Stimulated activated CD8-positive, alpha-beta memory T cell treated with anti-CD3 and anti-CD28 coated beads, Interleukin-7, amount 100 ng/mL, for 48 hours (primary cell): ENCODE results near the gene LTA4H.
"Not testable (repeated sequence)": the region's sequence is repeated elsewhere in the genome, so short reads cannot be mapped to it uniquely, and the experiment has no call there.

Experiments used
- DNase-seq, 2 donors: peaks; one replicate each; pipeline ENCODE4 v3.0.0-alpha.2; 2020; ENCODE audit warnings: low read depth in 1 of 2; ENCODE audit errors: extremely low read depth in 1 of 2

The LTA4H gene

DNA sequence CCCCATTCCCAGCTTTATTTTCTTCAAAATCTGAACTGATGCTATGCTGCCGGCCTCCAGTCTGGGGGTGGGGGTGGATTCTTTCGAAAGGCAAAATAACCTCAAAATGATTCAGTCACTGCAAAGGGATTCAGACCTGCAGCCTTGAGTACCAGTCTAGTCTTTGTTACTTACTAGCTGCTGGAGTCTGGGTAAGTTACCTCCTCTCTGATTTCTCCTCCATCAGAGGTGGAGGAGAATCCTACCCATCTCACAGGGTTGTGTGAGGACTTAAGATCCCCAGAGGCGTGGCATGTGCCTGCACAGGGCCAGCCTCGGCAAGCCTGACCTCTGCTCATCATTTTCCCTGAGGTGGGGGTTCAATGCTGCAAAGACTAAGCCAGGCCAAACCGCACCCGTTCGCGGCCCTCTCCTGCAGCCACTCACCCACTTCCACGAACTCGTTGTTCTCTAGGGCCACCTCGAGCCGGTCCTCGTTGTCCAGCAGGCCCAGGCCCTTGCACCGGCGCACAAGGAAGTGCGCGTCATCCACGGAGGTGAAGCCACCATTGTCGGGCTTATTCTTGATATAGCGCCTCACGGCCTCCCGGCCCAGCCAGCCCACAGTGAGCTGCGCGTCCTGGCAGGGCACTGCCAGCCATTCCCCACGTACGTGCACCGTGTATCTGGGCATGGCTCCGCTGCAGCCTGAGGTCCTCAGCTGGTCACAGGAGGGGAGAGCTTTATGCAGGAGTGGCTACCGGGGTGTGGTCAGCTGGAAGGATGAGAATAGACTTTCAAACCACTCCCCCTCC lies 40.0 kb downstream of the LTA4H start:
- no peak for DNase-seq

GRCh38 chr12:95994476-95994875 lies 40.9 kb downstream of the LTA4H start:
- DNase-seq = no peak

- no peak for DNase-seq
Measured at GRCh38 chr12:95993907-95994306, 41.5 kb downstream of the LTA4H start.

DNA sequence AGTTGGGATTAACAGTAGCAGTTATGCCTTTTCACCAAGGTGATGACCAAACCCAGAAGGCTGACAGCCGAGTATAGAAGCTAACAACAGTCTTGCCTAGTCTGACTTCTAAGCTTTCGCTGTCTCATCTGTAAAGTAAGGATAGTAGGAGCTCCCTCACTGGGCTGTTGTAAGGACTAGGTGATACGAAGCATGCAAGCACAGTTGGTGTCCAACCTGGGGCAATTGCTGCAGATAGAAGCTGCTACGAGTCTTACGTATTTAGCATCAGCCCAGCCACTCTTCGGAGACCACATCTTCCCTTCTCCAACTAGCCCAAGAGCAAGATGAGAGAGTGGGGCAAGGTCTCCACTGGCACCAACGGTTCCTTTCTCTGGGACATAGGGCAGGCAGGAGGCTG lies 45.3 kb downstream of the LTA4H start:
- no peak for DNase-seq

DNA sequence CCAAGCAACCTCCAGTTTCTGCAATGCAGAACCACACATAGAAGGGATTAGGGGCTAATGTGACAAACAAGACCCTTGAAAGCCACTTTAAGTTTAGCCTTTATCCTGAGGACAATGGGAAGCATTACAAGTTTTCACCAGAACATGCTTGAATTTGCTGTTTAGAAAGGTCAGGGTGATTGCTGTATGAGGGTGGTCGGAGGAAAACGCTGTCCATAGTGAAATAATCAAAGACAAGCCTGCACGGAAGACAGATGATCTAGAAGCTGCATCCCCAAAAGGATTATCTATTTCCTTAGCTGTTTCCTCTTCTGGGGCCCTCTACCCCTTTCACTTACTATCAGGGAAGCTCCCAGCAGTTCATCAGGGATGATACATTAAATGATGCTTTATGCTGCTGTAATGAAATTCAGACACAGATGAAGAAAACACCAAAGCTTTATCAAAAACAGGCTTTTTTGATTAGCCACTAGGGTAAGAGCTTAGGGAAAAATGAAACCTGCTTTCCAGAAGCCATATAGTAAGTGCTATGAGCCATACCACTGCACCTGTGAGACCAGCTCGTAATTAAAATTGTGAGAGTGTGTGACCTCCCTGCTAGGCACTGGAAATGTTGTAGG lies 45.8 kb downstream of the LTA4H start:
- DNase-seq = no peak

DNA sequence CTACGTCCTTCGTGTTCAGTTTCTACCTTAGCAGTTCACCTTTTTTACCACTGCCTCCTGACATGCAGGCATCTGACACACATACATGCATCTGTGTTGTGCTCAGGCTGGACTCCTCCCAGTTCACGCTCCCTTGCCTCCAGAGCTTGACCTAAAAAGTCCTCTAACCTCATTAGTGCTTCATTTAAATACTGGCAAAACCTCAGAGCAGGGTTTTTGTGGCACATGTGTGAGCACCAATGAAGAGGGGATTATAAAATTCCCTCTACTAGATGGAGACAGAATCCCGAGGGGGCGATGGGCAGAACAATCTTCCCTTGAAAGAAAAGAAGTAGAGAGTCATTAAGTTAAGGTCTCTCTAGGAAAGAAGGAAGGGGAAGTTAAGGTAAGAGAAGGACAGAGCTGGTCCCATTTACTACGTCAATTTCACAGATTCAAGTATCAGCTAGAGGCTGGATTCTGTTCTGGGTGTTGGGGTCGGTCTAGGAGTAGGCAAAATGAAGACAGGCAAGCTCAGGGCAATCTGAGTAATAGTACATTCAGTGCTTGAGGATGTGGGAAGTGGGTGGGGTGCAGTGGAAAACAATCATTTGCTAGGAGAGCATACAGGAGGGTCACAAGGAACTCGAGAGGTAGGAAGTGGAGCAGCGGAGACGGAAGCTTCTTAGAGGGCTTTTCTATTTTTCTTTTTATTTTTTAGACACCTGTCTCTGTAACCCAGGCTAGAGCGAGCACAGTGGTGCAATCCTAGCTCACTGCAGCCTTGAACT lies 46.7 kb downstream of the LTA4H start:
- DNase-seq = no peak

DNA sequence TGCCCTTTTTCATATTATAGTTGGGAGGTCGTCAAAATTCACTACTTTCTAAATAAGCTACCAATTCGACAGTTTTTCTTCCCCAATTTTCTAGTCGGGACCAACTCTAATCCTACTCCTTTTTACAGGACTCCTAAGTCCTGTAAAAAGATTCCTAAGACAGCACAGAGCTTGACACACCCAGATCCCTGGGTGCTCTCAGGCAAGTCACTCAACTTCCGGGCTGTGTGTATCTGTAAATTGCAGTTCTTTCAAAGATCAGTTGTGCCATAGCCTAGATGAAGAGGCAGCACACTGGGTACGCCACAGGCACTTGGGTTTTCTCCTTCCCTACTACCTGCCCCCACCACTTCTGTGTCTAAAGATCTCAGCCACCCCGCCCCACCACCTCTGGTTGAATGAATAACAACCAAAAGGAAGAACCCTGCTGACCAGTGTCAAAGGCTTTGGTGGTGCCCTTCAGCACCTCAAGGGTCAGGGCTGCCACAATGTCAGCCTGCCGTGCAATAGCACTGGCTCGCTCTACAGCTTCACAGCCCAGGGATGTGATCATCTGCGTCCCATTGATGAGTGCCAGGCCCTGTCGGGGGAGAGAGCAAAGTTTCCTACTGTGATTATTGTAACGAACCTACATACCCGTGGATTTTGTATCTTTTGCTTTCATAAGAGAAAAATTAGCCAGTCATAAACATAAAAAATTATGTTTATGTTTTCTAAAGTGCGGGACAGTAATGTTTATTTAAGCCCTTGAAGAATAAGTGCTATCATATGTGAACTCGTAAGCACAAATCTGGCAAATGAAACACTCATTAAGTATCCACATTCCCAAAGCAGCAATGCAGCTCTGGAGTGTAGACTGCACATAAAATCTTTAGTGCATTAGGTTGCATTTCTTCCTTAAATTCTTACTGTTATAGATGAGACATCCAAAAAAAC lies 48.5 kb downstream of the LTA4H start:
- no peak for DNase-seq

DNA sequence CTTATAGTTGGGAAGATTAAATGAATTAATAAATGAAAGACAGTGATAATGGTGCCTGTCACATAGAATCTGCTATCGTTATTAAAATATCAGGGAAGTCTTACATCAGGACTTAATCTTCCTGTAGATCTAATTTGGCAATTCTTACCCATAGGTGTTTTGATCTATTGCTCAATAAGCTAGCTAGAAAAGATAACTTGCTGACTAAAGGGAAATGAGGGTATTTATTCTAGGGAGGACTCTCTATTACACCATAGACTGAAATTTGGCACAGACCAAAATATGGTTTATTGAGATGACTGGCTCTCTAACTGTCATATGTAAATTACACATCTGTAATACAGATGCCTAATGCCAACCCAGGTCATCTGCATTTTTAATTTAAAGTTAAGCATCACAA lies 50.7 kb downstream of the LTA4H start:
- DNase-seq = no peak

GRCh38 chr12:95982602-95983001 lies 52.8 kb downstream of the LTA4H start:
- DNase-seq = no peak

GRCh38 chr12:95980437-95980836 lies 55.0 kb downstream of the LTA4H start:
- DNase-seq = no peak

GRCh38 chr12:95978774-95979173 lies 56.6 kb downstream of the LTA4H start:
- DNase-seq = no peak

DNA sequence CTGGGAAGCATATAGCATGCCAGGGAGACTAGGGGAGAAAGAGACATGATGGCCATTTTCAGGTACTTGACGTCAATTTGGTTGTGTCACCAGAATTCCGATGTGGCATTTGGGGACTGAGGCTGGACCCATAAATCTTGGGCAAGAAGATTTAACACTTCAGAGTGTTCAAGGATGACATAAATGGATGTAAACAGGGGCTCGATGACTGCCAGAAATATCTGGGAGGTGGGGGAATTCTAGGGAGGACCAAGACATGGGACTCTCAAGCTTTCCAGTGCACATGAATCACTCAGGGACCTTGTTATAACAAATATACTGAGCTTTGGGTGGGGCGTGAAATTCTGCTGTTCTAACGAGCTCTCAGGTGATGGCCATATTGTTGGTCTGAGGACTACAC lies 57.0 kb downstream of the LTA4H start:
- no peak for DNase-seq

- no peak for DNase-seq
Measured at GRCh38 chr12:95977764-95978305, 57.6 kb downstream of the LTA4H start.

DNA sequence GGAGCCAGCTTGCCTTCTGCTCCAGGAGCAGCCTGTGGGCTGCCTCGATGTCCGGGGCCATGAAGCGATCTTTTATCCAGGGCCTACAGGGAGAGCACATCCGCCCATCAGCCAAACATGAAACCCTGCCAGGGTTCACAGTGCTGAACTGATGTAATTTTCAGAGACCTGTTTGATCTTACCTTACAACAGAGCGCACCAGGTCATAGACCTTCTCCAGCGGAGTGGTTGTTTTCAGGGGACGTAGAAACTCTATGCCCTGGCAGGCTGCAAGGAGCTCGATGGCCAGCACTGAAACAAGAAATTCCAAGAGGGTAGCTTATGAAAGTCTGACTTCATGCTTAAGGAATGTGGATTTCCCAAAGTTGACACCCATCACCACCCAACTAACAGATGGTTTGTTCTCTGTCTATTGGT lies 59.0 kb downstream of the LTA4H start:
- no peak for DNase-seq

GRCh38 chr12:95975491-95975890 lies 59.9 kb downstream of the LTA4H start:
- no peak for DNase-seq

GRCh38 chr12:95974358-95974757 lies 61.0 kb downstream of the LTA4H start:
- no peak for DNase-seq

DNA sequence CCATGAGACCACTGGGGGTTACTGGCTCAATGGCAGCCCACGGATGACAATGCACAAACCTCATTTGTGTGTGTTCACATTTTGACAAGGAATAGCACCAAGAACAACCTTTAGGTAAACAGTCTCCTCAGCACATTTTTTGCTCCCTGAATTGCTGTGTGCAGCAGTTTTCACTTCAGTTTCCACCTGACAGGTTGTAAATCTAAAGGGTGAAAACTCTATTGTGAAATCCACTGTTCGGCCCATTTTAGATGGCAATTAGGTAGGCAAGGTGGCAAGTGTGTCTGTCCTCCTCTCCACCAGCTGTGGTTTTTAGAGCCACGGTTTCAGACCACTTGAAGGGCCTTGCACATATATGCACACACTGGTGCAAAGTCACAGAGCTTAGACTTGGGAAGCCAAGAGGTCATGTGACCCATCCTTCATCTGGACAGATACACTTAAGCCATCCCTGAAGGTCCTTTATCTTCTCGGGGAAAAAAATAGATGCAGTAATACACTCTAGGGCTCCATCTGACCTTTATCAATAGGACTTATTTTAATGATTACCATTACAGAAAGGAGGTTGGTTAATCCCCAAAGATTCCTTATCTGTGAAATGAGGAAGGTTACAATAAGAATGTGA lies 62.4 kb downstream of the LTA4H start:
- no peak for DNase-seq

DNA sequence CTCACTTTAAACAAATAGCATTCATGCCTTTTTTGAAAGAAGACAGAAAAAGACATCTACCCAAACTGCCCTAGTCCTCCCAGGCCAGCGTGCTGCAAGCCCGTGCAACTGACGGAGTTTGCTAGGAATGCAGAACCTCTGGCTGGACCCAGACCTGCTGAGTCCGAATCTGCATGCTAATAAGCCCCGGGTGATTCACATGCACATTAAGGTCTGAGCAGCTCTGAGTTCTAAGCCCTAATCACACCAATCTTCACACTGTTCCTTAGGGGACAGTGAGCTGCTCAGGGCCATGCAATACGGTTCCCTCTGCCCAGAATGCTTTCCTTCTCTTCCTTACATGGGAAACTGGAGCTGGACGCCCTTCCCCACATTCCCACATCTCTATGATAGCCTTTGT lies 64.5 kb downstream of the LTA4H start:
- no peak for DNase-seq

DNA sequence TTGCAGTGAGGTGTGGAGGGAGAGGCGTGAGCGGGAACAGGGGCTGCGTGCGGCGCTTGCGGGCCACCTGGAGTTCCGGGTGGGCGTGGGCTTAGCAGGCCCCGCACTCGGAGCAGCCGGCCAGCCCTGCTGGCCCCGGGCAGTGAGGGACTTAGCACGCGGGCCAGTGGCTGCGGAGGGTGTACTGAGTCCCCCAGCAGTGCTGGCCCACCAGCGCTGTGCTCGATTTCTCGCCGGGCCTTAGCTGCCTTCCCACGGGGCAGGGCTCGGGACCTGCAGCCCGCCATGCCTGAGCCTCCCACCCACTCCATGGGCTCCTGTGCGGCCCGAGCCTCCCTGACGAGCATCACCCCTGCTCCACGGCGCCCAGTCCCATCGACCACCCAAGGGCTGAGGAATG lies 66.3 kb downstream of the LTA4H start:
- DNase-seq = not testable (repeated sequence)

DNA sequence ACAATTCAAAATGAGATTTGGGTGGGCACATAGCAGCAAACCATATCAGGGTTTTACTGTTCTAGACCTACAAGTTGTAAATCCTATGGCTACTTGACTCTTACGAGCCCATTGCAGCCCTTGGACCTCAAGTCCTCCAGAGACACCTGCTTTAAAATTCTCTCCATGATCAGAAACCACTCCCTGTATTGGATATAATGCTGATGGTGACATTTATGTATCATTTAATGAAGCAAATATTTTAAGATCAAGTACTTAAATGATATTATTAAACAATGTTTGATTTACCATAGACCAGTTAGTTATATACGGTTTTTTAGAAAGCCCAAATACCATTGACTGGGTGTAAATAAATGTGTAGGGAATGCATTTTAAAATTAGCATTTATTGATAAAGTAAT lies 68.1 kb downstream of the LTA4H start:
- no peak for DNase-seq
